Astrocyte (in vitro differentiated cells and primary cell): ENCODE results near the gene CFAP74. TPM values are rescaled to one million over a fixed set of nuclear protein-coding genes. Genes with fewer than 3 reads are reported as not detected.

Source experiments
- DNase-seq: peaks from one replicate; pipeline ENCODE4 v3.0.0-alpha.2; 2010; ENCODE audit warnings: low read depth
- FAIRE-seq: peaks from 2 replicates; lab custom pipeline; 2011; peaks lifted over from hg19 to GRCh38; lab: Jason Lieb, UNC
- H2AFZ ChIP-seq: 2 replicates; pipeline ENCODE4 v1.6.0; 2012; ENCODE audit warnings: low read depth, low read length, inconsistent platforms
- H3K27ac ChIP-seq: 2 replicates; pipeline ENCODE4 v1.5.1; 2011; ENCODE audit warnings: low read depth, low read length, inconsistent platforms
- H3K27me3 ChIP-seq: 2 replicates; pipeline ENCODE4 v1.6.0; 2011; ENCODE audit warnings: low read length, inconsistent platforms; ENCODE audit not compliant: insufficient read depth
- H3K36me3 ChIP-seq: 2 replicates; pipeline ENCODE4 v1.5.1; 2011; ENCODE audit warnings: low read length, inconsistent platforms; ENCODE audit not compliant: insufficient read depth
- H3K4me1 ChIP-seq: 2 replicates; pipeline ENCODE4 v1.5.1; 2011; ENCODE audit warnings: low read length, inconsistent platforms; ENCODE audit not compliant: insufficient read depth
- H3K4me2 ChIP-seq: 2 replicates; pipeline ENCODE4 v1.6.0; 2012; ENCODE audit warnings: low read length, inconsistent platforms
- H3K4me3 ChIP-seq: 2 replicates; pipeline ENCODE4 v1.5.1; 2011; ENCODE audit warnings: low read depth, mild to moderate bottlenecking, low read length, inconsistent platforms; ENCODE audit not compliant: insufficient read depth
- H3K79me2 ChIP-seq: 2 replicates; pipeline ENCODE4 v1.6.0; 2012; ENCODE audit warnings: mild to moderate bottlenecking, low read length, inconsistent platforms; ENCODE audit not compliant: insufficient read depth
- H3K9ac ChIP-seq: 2 replicates; pipeline ENCODE4 v1.6.0; 2012; ENCODE audit warnings: mild to moderate bottlenecking, low read length, inconsistent platforms
- H3K9me3 ChIP-seq: 2 replicates; pipeline ENCODE4 v1.5.1; 2012; ENCODE audit warnings: low read depth, mild to moderate bottlenecking, low read length, inconsistent platforms; ENCODE audit not compliant: insufficient read depth
- H4K20me1 ChIP-seq: 2 replicates; pipeline ENCODE4 v1.6.0; 2012; ENCODE audit warnings: low read length, inconsistent platforms; ENCODE audit not compliant: insufficient read depth
- H3K27ac Mint-ChIP-seq: one replicate; pipeline ENCODE4 v1.8.0; 2021; ENCODE audit warnings: mild to moderate bottlenecking, mixed read lengths; ENCODE audit not compliant: unreplicated experiment
- H3K27me3 Mint-ChIP-seq: one replicate; pipeline ENCODE4 v1.8.0; 2021; ENCODE audit warnings: low read depth, mixed read lengths; ENCODE audit not compliant: unreplicated experiment
- H3K36me3 Mint-ChIP-seq: one replicate; pipeline ENCODE4 v1.8.0; 2021; ENCODE audit warnings: low read depth, mixed read lengths; ENCODE audit not compliant: unreplicated experiment
- H3K4me1 Mint-ChIP-seq: one replicate; pipeline ENCODE4 v1.8.0; 2021; ENCODE audit warnings: low read depth, mixed read lengths; ENCODE audit not compliant: unreplicated experiment
- H3K4me3 Mint-ChIP-seq: one replicate; pipeline ENCODE4 v1.8.0; 2021; ENCODE audit warnings: mild to moderate bottlenecking, moderate library complexity, mixed read lengths; ENCODE audit not compliant: unreplicated experiment
- H3K9me3 Mint-ChIP-seq: one replicate; pipeline ENCODE4 v1.8.0; 2021; ENCODE audit warnings: mild to moderate bottlenecking, mixed read lengths; ENCODE audit not compliant: unreplicated experiment
- EZH2 ChIP-seq: IDR thresholded peaks from 2 replicates; pipeline ENCODE4 v1.6.1; 2012; ENCODE audit warnings: mild to moderate bottlenecking, low read length, inconsistent platforms; ENCODE audit not compliant: insufficient read depth
- total RNA-seq: library from RNA; stranded (reverse); gene quantifications from 2 replicates; pipeline ENCODE4 v1.2.1, GENCODE V29; 2021
- TF ChIP-seq, protein P1 (sequence below): IDR thresholded peaks from 2 replicates; pipeline ENCODE4 v1.5.1; 2011; ENCODE audit warnings: low read depth, mild to moderate bottlenecking, inconsistent platforms, low read length, moderate library complexity; ENCODE audit not compliant: insufficient read depth

The CFAP74 gene
- total RNA-seq, 1 donor from 2014 or later = not detected

DNA sequence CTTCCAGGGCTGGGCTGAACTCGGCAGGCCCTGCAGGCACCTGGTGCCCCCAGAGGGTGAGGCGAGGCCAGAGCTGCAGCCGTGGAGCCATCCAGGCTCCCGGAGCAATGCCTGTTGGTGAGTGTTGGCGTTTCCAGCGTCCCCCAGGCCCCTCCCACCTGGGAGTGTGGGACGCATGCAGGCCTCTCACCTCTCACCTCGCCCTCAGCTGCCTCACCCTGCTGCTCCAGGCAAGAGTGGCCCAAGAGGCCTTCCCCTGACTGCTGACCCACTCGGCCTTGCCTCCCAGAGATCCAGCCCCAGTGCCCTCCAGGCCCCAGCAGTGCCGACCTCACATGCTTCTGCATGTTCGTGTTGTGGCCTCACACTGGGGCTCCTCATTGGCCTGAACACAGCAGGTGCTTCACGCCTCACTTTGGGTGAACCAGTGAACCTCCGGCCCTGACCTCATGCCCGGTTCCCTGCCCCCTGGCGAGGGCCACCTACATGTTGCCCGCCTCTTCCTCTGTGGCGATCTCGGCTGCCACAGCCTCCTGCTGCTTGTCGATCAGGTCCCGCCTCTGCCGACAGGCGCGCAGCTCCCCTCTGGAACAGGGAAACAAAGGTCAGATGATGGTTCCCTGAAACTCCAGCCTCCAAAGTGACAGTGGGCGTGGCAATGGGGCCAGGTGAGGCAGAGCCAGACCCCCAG lies 17.0 kb downstream of the CFAP74 start:
- H3K36me3 ChIP-seq = no peaks in the 10 kb centered on the region
- H3K4me3 Mint-ChIP-seq = no peak overlapping the region
- no peaks in the 10 kb centered on the region for H3K36me3 Mint-ChIP-seq
- no peak overlapping the region for H3K27ac ChIP-seq
- no peak overlapping the region for H3K9ac ChIP-seq
- no peaks in the 10 kb centered on the region for H3K79me2 ChIP-seq
- no peak overlapping the region for H3K4me2 ChIP-seq
- H3K4me1 ChIP-seq = no peaks in the 10 kb centered on the region
- no peak overlapping the region for H3K27ac Mint-ChIP-seq
- peaks cover 15% of the 10 kb centered on the region for H3K27me3 Mint-ChIP-seq
- no peaks in the 10 kb centered on the region for H3K9me3 Mint-ChIP-seq
- TF ChIP-seq, protein P1, sequence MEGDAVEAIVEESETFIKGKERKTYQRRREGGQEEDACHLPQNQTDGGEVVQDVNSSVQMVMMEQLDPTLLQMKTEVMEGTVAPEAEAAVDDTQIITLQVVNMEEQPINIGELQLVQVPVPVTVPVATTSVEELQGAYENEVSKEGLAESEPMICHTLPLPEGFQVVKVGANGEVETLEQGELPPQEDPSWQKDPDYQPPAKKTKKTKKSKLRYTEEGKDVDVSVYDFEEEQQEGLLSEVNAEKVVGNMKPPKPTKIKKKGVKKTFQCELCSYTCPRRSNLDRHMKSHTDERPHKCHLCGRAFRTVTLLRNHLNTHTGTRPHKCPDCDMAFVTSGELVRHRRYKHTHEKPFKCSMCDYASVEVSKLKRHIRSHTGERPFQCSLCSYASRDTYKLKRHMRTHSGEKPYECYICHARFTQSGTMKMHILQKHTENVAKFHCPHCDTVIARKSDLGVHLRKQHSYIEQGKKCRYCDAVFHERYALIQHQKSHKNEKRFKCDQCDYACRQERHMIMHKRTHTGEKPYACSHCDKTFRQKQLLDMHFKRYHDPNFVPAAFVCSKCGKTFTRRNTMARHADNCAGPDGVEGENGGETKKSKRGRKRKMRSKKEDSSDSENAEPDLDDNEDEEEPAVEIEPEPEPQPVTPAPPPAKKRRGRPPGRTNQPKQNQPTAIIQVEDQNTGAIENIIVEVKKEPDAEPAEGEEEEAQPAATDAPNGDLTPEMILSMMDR = no peak
- TF ChIP-seq EZH2 = no peak
- peaks cover 13% of the 10 kb centered on the region for H3K4me1 Mint-ChIP-seq
- H3K27me3 ChIP-seq = peaks cover 2% of the 10 kb centered on the region
- no peak overlapping the region for H2AFZ ChIP-seq
- DNase-seq (no peak), FAIRE-seq (no peak)
- H3K4me3 ChIP-seq = no peak overlapping the region
- H3K9me3 ChIP-seq = no peaks in the 10 kb centered on the region
- no peaks in the 10 kb centered on the region for H4K20me1 ChIP-seq

DNA sequence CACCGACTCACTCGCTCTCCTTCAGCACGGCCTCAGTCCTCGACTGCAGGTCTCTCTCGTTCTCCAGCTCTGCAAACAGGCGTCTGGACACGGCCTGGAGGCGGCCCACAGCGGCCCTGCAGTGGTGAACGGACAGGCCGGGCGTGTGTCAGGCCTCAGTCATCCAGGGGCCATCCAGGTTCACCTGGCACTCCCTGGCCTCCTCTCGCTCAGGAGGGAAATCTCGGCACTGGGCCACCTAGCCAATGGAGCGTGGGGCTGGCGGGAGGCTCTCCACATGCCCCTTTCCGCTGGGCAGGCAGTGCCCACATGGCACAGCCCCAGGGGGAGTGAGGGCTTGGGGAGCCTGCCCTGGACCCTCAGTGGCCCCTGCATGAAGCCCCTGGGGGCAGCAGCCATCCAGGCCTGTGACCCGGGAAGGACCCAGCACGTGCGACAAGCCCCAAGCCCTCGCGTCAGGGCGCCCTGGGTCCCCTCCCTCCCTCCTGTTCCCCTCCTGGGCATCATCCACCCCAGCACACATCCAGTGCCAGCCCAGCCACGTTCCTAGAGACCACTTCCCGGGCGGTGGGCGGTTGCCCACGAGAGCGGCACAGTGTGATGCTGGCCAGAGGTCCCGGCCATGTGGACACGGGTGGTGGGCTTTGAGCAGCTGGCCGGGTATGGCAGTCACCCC lies 18.1 kb downstream of the CFAP74 start:
- Mint-ChIP-seq H3K36me3 (no peaks in the 10 kb centered on the region), H3K4me1 (peaks cover 13% of the 10 kb centered on the region), H3K9me3 (no peaks in the 10 kb centered on the region), H3K27me3 (peaks cover 15% of the 10 kb centered on the region), H3K4me3 (no peak overlapping the region), H3K27ac (no peak overlapping the region)
- H3K36me3 ChIP-seq = no peaks in the 10 kb centered on the region
- DNase-seq (no peak), FAIRE-seq (no peak)
- no peaks in the 10 kb centered on the region for H3K4me1 ChIP-seq
- no peaks in the 10 kb centered on the region for H3K9me3 ChIP-seq
- H3K27me3 ChIP-seq = peaks cover 2% of the 10 kb centered on the region
- no peak overlapping the region for H3K4me2 ChIP-seq
- TF ChIP-seq, protein P1 = no peak
- TF ChIP-seq EZH2 = no peak
- no peak overlapping the region for H3K9ac ChIP-seq
- H3K27ac ChIP-seq = no peak overlapping the region
- no peak overlapping the region for H3K4me3 ChIP-seq
- H4K20me1 ChIP-seq = no peaks in the 10 kb centered on the region
- H3K79me2 ChIP-seq = no peaks in the 10 kb centered on the region
- H2AFZ ChIP-seq = no peak overlapping the region

DNA sequence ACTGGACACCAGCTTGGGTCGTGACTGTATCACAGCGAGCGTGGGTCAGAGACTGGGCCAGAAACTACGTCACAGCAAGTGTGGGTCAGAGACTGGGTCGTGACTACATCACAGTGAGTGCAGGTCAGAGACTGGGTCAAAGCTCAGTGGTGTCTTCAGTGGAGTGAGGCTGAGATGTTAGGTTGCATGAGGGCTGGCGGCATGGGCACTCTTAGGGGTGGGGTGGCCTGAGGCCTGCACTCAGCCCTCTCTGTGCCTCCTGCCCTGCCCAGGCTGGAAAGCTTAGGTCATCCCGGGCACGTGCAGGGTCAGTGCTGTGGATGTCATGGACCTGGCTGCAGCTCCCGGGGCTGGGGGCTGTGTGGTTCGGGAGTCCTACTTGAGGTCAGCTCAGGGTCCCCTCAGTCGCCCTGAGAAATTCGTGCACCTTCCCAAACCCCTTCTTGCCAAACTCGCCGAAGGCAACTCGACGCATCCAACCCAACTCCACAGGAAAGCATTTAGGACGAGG lies 19.0 kb downstream of the CFAP74 start:
- Histone ChIP-seq H3K9ac (no peak overlapping the region), H4K20me1 (no peaks in the 10 kb centered on the region), H3K27me3 (peaks cover 2% of the 10 kb centered on the region), H3K4me1 (no peaks in the 10 kb centered on the region), H3K79me2 (no peaks in the 10 kb centered on the region), H3K36me3 (no peaks in the 10 kb centered on the region), H3K9me3 (no peaks in the 10 kb centered on the region), H3K27ac (no peak overlapping the region), H2AFZ (no peak overlapping the region), H3K4me2 (no peak overlapping the region), H3K4me3 (no peak overlapping the region)
- FAIRE-seq (no peak), DNase-seq (no peak)
- Mint-ChIP-seq H3K27ac (no peak overlapping the region), H3K4me3 (no peak overlapping the region), H3K36me3 (no peaks in the 10 kb centered on the region), H3K9me3 (no peaks in the 10 kb centered on the region), H3K4me1 (peaks cover 6% of the 10 kb centered on the region), H3K27me3 (peaks cover 15% of the 10 kb centered on the region)
- TF ChIP-seq EZH2 = no peak
- TF ChIP-seq, protein P1 = no peak
